Cardiac muscle cell (in vitro differentiated cells and primary cell): ENCODE data around the gene ACE. TPM values are rescaled to one million over a fixed set of nuclear protein-coding genes. Genes with fewer than 3 reads are reported as not detected.
"Not testable (repeated sequence)": the region's sequence is repeated elsewhere in the genome, so short reads cannot be mapped to it uniquely, and the experiment has no call there.

Experiments
- DNase-seq, 2 donors: peaks; one replicate each; pipeline versions ENCODE4 v3.0.0 to v3.0.0-alpha.2; 2010 to 2017; ENCODE audit warnings: low read depth in 1 of 2, low spot score in 1 of 2
- H3K27ac ChIP-seq: fragments of 200-600 bp; sonication (generic); 2 replicates; pipeline ENCODE4 v1.5.1; 2016
- H3K27me3 ChIP-seq: fragments of 200-600 bp; sonication (generic); 2 replicates; pipeline ENCODE4 v1.6.0; 2016; ENCODE audit warnings: control low read depth
- H3K36me3 ChIP-seq: fragments of 200-600 bp; sonication (generic); 2 replicates; pipeline ENCODE4 v1.5.1; 2016; ENCODE audit warnings: control low read depth
- H3K4me1 ChIP-seq: fragments of 200-600 bp; sonication (generic); 2 replicates; pipeline ENCODE4 v1.8.1; 2017; ENCODE audit warnings: low read depth, mild to moderate bottlenecking, mixed run types
- H3K4me3 ChIP-seq: fragments of 200-600 bp; sonication (generic); 2 replicates; pipeline ENCODE4 v1.5.1; 2016; ENCODE audit warnings: mild to moderate bottlenecking
- H3K9me3 ChIP-seq: fragments of 200-600 bp; sonication (generic); 2 replicates; pipeline ENCODE4 v1.5.1; 2017; ENCODE audit warnings: low read depth, mild to moderate bottlenecking, control low read depth
- CTCF ChIP-seq: IDR thresholded peaks from 2 replicates; pipeline ENCODE4 v1.5.1; 2012; ENCODE audit warnings: low read depth, mild to moderate bottlenecking, low read length
- polyA plus RNA-seq: library from polyadenylated mRNA; unstranded; fragments of >200 nt; fragmentation: Nextera tagmentation; extraction: Ambion mirVana; gene quantifications from 2 replicates; pipeline ENCODE4 v1.2.1, GENCODE V29; 2016
- total RNA-seq: library from RNA; depleted of rRNA; stranded (reverse); fragments of >200 nt; gene quantifications from 2 replicates; pipeline ENCODE4 v1.2.3, GENCODE V29; 2016

The ACE gene
- total and polyA plus RNA-seq, 2 experiments from 2014 or later: 1.8 to 3.2 TPM

- TF ChIP-seq CTCF: no peak
- H3K27me3 ChIP-seq: no peaks in the 10 kb centered on the region
- peaks cover 9% of the 10 kb centered on the region for H3K4me1 ChIP-seq
- no peaks in the 10 kb centered on the region for H3K36me3 ChIP-seq
- DNase-seq: no peak
- H3K27ac ChIP-seq: no peak overlapping the region
- no peak overlapping the region for H3K4me3 ChIP-seq
- no peaks in the 10 kb centered on the region for H3K9me3 ChIP-seq
Measured at GRCh38 chr17:63455417-63455816, 21.4 kb upstream of the ACE start.

GRCh38 chr17:63458478-63458877, 18.4 kb upstream of the ACE start:
- H3K4me1 ChIP-seq: no peaks in the 10 kb centered on the region
- no peaks in the 10 kb centered on the region for H3K27me3 ChIP-seq
- no peak overlapping the region for H3K4me3 ChIP-seq
- TF ChIP-seq CTCF: no peak
- no peak for DNase-seq
- no peak overlapping the region for H3K27ac ChIP-seq
- no peaks in the 10 kb centered on the region for H3K36me3 ChIP-seq
- no peaks in the 10 kb centered on the region for H3K9me3 ChIP-seq

GRCh38 chr17:63460018-63460417, 16.8 kb upstream of the ACE start:
- H3K36me3 ChIP-seq: no peaks in the 10 kb centered on the region
- no peak for TF ChIP-seq CTCF
- H3K27ac ChIP-seq: no peak overlapping the region
- H3K4me1 ChIP-seq: no peaks in the 10 kb centered on the region
- DNase-seq: no peak
- H3K9me3 ChIP-seq: no peaks in the 10 kb centered on the region
- H3K4me3 ChIP-seq: no peak overlapping the region
- H3K27me3 ChIP-seq: no peaks in the 10 kb centered on the region

GRCh38 chr17:63463771-63464170, 13.1 kb upstream of the ACE start:
- TF ChIP-seq CTCF: no peak
- Histone ChIP-seq H3K36me3 (no peaks in the 10 kb centered on the region), H3K4me3 (no peak overlapping the region), H3K27me3 (no peaks in the 10 kb centered on the region), H3K9me3 (no peaks in the 10 kb centered on the region), H3K4me1 (no peaks in the 10 kb centered on the region), H3K27ac (no peak overlapping the region)
- DNase-seq: no peak

DNA sequence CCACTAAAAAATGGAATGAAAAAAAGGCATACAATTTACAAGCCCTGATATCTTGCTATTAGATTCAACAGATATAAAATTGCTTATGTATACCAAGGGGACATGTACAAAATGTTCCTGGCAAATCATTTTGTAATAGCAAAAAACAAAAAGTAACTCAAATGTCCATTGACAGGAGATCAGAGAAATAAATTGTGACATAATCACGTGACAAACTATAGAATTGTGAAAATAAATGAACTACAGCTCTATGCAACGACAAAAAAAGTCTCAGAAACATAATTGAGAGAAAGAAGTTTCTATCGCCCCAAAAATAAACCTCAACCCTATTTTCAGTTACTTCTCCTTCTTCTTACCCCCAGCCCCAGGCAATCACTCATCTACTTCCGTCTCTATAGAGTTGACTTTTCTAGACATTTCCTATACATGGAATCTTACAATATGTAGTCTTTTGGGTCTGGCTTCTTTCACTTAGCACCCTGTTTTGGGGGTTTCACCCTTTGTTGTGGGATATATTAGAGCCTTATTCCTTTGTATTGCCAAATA, 12.1 kb upstream of the ACE start:
- Histone ChIP-seq H3K4me1 (no peaks in the 10 kb centered on the region), H3K27ac (no peak overlapping the region), H3K36me3 (no peaks in the 10 kb centered on the region), H3K27me3 (no peaks in the 10 kb centered on the region), H3K9me3 (no peaks in the 10 kb centered on the region), H3K4me3 (no peak overlapping the region)
- TF ChIP-seq CTCF: no peak
- no peak for DNase-seq

- not testable (repeated sequence) for H3K4me1 ChIP-seq, DNase-seq
Measured at GRCh38 chr17:63468099-63468498, 8.8 kb upstream of the ACE start.

More at GRCh38 chr17:63468099-63468498, 8.8 kb upstream of the ACE start:
- not testable (repeated sequence) for H3K9me3 ChIP-seq, H3K27me3 ChIP-seq, H3K27ac ChIP-seq, H3K36me3 ChIP-seq, H3K4me3 ChIP-seq
